ENCODE data around the gene TMOD1. TPM values are rescaled to one million over a fixed set of nuclear protein-coding genes. Genes with fewer than 3 reads are reported as not detected.

TMOD1 gene
- total and polyA plus RNA-seq, 2 of the 13 experiments (the other 11 are each of a cell fraction or from before 2014, with no cell fraction given) = 0.04 to 0.07 TPM

- TF ChIP-seq, protein P1, sequence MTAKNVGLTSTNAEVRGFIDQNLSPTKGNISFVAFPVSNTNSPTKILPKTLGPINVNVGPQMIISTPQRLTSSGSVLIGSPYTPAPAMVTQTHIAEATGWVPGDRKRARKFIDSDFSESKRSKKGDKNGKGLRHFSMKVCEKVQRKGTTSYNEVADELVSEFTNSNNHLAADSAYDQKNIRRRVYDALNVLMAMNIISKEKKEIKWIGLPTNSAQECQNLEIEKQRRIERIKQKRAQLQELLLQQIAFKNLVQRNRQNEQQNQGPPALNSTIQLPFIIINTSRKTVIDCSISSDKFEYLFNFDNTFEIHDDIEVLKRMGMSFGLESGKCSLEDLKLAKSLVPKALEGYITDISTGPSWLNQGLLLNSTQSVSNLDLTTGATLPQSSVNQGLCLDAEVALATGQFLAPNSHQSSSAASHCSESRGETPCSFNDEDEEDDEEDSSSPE (CRISPR knock-in tag; IDR thresholded peaks at IDR 0.05) = no peak
- TF ChIP-seq, protein P2, sequence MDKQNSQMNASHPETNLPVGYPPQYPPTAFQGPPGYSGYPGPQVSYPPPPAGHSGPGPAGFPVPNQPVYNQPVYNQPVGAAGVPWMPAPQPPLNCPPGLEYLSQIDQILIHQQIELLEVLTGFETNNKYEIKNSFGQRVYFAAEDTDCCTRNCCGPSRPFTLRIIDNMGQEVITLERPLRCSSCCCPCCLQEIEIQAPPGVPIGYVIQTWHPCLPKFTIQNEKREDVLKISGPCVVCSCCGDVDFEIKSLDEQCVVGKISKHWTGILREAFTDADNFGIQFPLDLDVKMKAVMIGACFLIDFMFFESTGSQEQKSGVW (CRISPR knock-in tag; IDR thresholded peaks at IDR 0.05; ENCODE audit: borderline replicate concordance) = no peak
- TF ChIP-seq ZNF703 (CRISPR knock-in tag; IDR thresholded peaks at IDR 0.05; ENCODE audit: borderline replicate concordance) (no peak), CSRNP1 (CRISPR knock-in tag; IDR thresholded peaks at IDR 0.05) (0 out of 2 replicates have a peak, but pooled peaks have one; percentile 39), ZNF639 (CRISPR knock-in tag; conservative IDR thresholded peaks at IDR 0.05) (no peak), FOSL2 (CRISPR knock-in tag; IDR thresholded peaks at IDR 0.05) (no peak), ATF7 (IDR thresholded peaks at IDR 0.05) (no peak), ATF7 (CRISPR knock-in tag; IDR thresholded peaks at IDR 0.05) (no peak), ZFY (CRISPR knock-in tag; IDR thresholded peaks at IDR 0.05) (no peak), ZNF614 (CRISPR knock-in tag; IDR thresholded peaks at IDR 0.05; ENCODE audit: borderline replicate concordance) (no peak), PLRG1 (conservative IDR thresholded peaks at IDR 0.05) (no peak), SNRNP70 (IDR thresholded peaks at IDR 0.05; ENCODE audit: low read depth, low read length) (no peak), ZMYM3 (CRISPR knock-in tag; IDR thresholded peaks at IDR 0.05) (no peak), ISX (CRISPR knock-in tag; conservative IDR thresholded peaks at IDR 0.05) (no peak; the same call in 1 of the 2 replicates), ZNF781 (CRISPR knock-in tag; IDR thresholded peaks at IDR 0.05; ENCODE audit: borderline replicate concordance, not compliant biosample characterization) (no peak), MED1 (CRISPR knock-in tag; IDR thresholded peaks at IDR 0.05) (no peak)
- TF ChIP-seq, protein P3, sequence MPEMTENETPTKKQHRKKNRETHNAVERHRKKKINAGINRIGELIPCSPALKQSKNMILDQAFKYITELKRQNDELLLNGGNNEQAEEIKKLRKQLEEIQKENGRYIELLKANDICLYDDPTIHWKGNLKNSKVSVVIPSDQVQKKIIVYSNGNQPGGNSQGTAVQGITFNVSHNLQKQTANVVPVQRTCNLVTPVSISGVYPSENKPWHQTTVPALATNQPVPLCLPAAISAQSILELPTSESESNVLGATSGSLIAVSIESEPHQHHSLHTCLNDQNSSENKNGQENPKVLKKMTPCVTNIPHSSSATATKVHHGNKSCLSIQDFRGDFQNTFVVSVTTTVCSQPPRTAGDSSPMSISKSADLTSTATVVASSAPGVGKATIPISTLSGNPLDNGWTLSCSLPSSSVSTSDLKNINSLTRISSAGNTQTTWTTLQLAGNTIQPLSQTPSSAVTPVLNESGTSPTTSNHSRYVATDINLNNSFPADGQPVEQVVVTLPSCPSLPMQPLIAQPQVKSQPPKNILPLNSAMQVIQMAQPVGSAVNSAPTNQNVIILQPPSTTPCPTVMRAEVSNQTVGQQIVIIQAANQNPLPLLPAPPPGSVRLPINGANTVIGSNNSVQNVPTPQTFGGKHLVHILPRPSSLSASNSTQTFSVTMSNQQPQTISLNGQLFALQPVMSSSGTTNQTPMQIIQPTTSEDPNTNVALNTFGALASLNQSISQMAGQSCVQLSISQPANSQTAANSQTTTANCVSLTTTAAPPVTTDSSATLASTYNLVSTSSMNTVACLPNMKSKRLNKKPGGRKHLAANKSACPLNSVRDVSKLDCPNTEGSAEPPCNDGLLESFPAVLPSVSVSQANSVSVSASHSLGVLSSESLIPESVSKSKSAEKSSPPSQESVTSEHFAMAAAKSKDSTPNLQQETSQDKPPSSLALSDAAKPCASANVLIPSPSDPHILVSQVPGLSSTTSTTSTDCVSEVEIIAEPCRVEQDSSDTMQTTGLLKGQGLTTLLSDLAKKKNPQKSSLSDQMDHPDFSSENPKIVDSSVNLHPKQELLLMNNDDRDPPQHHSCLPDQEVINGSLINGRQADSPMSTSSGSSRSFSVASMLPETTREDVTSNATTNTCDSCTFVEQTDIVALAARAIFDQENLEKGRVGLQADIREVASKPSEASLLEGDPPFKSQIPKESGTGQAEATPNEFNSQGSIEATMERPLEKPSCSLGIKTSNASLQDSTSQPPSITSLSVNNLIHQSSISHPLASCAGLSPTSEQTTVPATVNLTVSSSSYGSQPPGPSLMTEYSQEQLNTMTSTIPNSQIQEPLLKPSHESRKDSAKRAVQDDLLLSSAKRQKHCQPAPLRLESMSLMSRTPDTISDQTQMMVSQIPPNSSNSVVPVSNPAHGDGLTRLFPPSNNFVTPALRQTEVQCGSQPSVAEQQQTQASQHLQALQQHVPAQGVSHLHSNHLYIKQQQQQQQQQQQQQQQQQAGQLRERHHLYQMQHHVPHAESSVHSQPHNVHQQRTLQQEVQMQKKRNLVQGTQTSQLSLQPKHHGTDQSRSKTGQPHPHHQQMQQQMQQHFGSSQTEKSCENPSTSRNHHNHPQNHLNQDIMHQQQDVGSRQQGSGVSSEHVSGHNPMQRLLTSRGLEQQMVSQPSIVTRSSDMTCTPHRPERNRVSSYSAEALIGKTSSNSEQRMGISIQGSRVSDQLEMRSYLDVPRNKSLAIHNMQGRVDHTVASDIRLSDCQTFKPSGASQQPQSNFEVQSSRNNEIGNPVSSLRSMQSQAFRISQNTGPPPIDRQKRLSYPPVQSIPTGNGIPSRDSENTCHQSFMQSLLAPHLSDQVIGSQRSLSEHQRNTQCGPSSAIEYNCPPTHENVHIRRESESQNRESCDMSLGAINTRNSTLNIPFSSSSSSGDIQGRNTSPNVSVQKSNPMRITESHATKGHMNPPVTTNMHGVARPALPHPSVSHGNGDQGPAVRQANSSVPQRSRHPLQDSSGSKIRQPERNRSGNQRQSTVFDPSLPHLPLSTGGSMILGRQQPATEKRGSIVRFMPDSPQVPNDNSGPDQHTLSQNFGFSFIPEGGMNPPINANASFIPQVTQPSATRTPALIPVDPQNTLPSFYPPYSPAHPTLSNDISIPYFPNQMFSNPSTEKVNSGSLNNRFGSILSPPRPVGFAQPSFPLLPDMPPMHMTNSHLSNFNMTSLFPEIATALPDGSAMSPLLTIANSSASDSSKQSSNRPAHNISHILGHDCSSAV (CRISPR knock-in tag; IDR thresholded peaks at IDR 0.05; ENCODE audit: borderline replicate concordance) = no peak
Measured at GRCh38 chr9:97633859-97634490, 132.5 kb downstream of the TMOD1 start (continued).
